Tibial nerve (tissue), 4 donors: ENCODE measurements around the gene LRRC75B.
A peak's percentile ranks its signal among the peaks of the same experiment; 100 is the strongest.

Experiments
- EP300 ChIP-seq, 2 donors: sonication (generic); formaldehyde crosslinking; IDR thresholded peaks; one replicate each; pipeline ENCODE4 v1.6.1; 2017; ENCODE audit warnings: antibody characterized with exemption in 2 of 2, mild to moderate bottlenecking in 1 of 2
- POLR2A ChIP-seq, 2 donors: fragments of 450-650 bp; IDR thresholded peaks; one replicate each; pipeline ENCODE4 v1.6.1; 2017; ENCODE audit warnings: antibody characterized with exemption in 2 of 2, mild to moderate bottlenecking in 2 of 2, moderate library complexity in 2 of 2
- TF ChIP-seq, protein P1 (sequence below), 5 experiments: fragments of 200-600 bp in 3 of 5; fragments of 450-650 bp in 2 of 5; sonication (generic) in 3 of 5; IDR thresholded peaks; one replicate each; pipeline ENCODE4 v1.5.1; 2016 to 2019; ENCODE audit warnings: antibody characterized with exemption in 5 of 5, mild to moderate bottlenecking in 3 of 5, moderate library complexity in 2 of 5

DNA sequence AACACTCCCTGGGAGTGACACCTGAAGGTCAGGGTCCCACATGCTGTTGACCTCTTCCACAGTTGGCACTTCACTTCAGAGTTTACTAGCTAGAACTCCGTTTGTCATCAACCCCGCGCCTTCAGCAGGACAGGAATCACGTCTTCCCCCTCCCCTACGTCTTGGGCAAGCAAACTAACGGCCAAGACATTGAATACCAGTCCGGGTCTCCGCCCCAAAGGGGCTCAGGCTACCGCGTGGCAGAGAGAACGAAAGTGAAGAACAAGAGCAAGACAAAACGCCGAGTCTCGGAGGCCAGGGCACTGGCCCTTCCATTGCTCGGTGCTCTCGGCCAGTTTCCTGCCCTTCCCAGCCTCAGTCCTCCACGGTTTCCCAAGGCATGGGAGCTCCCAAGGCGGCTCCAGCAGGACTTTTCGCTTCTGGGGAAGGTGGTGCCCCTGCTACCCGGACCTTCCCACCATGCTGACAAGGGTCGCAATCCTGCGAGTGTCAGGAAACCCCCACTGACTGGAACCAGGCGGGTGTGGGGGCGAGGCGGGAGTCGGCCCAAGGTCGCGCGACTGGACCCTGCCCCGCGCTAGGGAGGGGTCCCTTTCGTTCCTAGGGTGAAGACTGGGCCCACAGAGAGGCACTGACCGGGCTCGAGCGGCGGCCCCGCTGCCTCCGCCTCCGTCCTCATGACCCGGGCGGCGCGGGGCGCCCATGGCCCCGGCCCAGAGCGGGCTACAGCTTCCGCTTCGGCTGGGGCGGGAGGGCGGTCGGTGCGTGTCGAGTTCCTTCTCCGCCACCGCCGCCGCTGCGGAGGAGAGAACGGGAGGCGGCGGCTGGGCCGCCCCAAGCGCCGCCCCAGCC lies 38.3 kb downstream of the LRRC75B start, which contains the start of gene GUCD1:
- TF ChIP-seq, protein P1, sequence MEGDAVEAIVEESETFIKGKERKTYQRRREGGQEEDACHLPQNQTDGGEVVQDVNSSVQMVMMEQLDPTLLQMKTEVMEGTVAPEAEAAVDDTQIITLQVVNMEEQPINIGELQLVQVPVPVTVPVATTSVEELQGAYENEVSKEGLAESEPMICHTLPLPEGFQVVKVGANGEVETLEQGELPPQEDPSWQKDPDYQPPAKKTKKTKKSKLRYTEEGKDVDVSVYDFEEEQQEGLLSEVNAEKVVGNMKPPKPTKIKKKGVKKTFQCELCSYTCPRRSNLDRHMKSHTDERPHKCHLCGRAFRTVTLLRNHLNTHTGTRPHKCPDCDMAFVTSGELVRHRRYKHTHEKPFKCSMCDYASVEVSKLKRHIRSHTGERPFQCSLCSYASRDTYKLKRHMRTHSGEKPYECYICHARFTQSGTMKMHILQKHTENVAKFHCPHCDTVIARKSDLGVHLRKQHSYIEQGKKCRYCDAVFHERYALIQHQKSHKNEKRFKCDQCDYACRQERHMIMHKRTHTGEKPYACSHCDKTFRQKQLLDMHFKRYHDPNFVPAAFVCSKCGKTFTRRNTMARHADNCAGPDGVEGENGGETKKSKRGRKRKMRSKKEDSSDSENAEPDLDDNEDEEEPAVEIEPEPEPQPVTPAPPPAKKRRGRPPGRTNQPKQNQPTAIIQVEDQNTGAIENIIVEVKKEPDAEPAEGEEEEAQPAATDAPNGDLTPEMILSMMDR (IDR thresholded peaks at IDR 0.05), result no peak
- TF ChIP-seq POLR2A (IDR thresholded peaks at IDR 0.05) (peak; percentile 50 to 82), EP300 (IDR thresholded peaks at IDR 0.05) (peak in 1 of 2 donors; percentile 74)
